Fibroblast of lung (primary cell): ENCODE data around the gene IL1A. TPM values are rescaled to one million over a fixed set of nuclear protein-coding genes. Genes with fewer than 3 reads are reported as not detected.

Source experiments
- DNase-seq, 2 donors: peaks; one replicate each; pipeline versions ENCODE4 v3.0.0 to v3.0.0-alpha.2; 2010; ENCODE audit warnings: low read depth in 2 of 2
- H2AFZ ChIP-seq: 2 replicates; pipeline ENCODE4 v1.5.1; 2012; ENCODE audit warnings: low read length, control low read depth, inconsistent platforms
- H3K27ac ChIP-seq: 2 replicates; pipeline ENCODE4 v1.5.1; 2011; ENCODE audit warnings: low read length, control low read depth; ENCODE audit not compliant: insufficient read depth
- H3K27me3 ChIP-seq: 2 replicates; pipeline ENCODE4 v1.5.1; 2011; ENCODE audit warnings: mild to moderate bottlenecking, low read length; ENCODE audit not compliant: control insufficient read depth, insufficient read depth
- H3K36me3 ChIP-seq: 2 replicates; pipeline ENCODE4 v1.5.1; 2011; ENCODE audit warnings: low read length; ENCODE audit not compliant: control insufficient read depth, insufficient read depth
- H3K4me1 ChIP-seq: 2 replicates; pipeline ENCODE4 v1.5.1; 2011; ENCODE audit warnings: low read length; ENCODE audit not compliant: control insufficient read depth, insufficient read depth; ENCODE audit errors: extremely low read depth
- H3K4me2 ChIP-seq: 2 replicates; pipeline ENCODE4 v1.5.1; 2011; ENCODE audit warnings: low read length, control low read depth; ENCODE audit not compliant: insufficient read depth; ENCODE audit errors: extremely low read depth
- H3K4me3 ChIP-seq, 4 experiments: fragments of 200-600 bp in 1 of 4; sonication (generic) in 1 of 4; replicated peaks in 1 of 4; 2 replicates each; pipeline ENCODE4 v1.5.1; 2011 to 2016; ENCODE audit warnings: low read length in 4 of 4, low read depth in 3 of 4, mild to moderate bottlenecking in 3 of 4, control low read depth in 2 of 4, inconsistent platforms in 1 of 4, mixed read lengths in 1 of 4; ENCODE audit not compliant: insufficient read depth in 1 of 4; ENCODE audit errors: control extremely low read depth in 1 of 4
- H3K79me2 ChIP-seq: 2 replicates; pipeline ENCODE4 v1.5.1; 2012; ENCODE audit warnings: mild to moderate bottlenecking, low read length, inconsistent platforms; ENCODE audit not compliant: control insufficient read depth, insufficient read depth
- H3K9ac ChIP-seq: 2 replicates; pipeline ENCODE4 v1.5.1; 2011; ENCODE audit warnings: mild to moderate bottlenecking, low read length, control low read depth; ENCODE audit not compliant: insufficient read depth
- H3K9me3 ChIP-seq: 2 replicates; pipeline ENCODE4 v1.5.1; 2012; ENCODE audit warnings: low read depth, low read length; ENCODE audit not compliant: control insufficient read depth, insufficient read depth
- H4K20me1 ChIP-seq: 2 replicates; pipeline ENCODE4 v1.5.1; 2011; ENCODE audit warnings: low read length; ENCODE audit not compliant: control insufficient read depth, insufficient read depth; ENCODE audit errors: extremely low read depth
- EZH2 ChIP-seq: IDR thresholded peaks from 2 replicates; pipeline ENCODE4 v1.5.1; 2012; ENCODE audit warnings: low read length, control low read depth, mild to moderate bottlenecking; ENCODE audit errors: missing control alignments
- polyA plus RNA-seq, 2 donors: library from polyadenylated mRNA; depleted of rRNA in 1 of 2; stranded (reverse) in 1 of 2; unstranded in 1 of 2; fragments of >200 nt; gene quantifications; 2 replicates each; pipeline ENCODE4 v1.2.1, GENCODE V29; 2011 to 2012; ENCODE audit warnings: missing spikeins in 1 of 2
- total RNA-seq: library from RNA; depleted of rRNA; stranded (reverse); fragments of >200 nt; gene quantifications from 2 replicates; pipeline ENCODE4 v1.2.1, GENCODE V29; 2014
- TF ChIP-seq, protein P1 (sequence below), 2 donors: IDR thresholded peaks in 1 of 2; conservative IDR thresholded peaks in 1 of 2; 1 replicate in 1 of 2; 2 replicates in 1 of 2; pipeline ENCODE4 v1.5.1; 2011 to 2012; ENCODE audit warnings: low read length in 2 of 2, control low read depth in 1 of 2, inconsistent platforms in 1 of 2, low read depth in 1 of 2, mild to moderate bottlenecking in 1 of 2

The IL1A gene
- total and polyA plus RNA-seq, 2 donors (not counting 1 experiment from before 2014, with no cell fraction given): 0.07 to 0.17 TPM

DNA sequence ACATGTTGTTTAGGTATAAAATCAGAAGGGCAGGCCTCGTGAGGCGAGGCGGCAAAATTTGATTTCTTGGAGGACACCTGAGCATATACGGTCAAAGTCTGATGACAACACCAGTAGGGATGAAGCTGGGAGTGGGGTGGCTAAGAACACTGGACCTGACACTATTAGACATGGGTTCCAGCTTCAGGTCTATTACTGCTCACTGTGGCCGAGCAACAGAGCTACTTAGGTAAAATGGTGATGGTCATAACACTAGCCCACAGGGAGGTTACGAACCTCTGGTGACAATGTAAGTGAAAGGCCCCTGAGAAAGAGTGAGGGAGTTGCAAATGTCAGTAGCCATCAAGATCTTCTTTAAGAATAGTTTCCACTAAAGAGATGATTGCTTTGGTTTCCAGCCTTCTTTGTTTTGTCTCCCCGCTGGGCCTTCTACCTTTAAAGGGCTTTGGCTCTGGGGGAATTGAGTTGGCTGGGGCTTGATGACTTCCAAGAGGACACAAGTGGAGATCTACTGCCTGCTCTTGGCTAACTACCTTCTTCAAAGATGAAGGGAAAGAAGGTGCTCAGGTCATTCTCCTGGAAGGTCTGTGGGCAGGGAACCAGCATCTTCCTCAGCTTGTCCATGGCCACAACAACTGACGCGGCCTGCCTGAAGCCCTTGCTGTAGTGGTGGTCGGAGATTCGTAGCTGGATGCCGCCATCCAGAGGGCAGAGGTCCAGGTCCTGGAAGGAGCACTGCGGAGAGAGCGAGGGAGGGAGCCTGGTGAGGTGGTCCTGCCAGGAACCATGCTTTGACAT is 48.7 kb upstream of the IL1A start:
- H3K9me3 ChIP-seq: no peaks in the 10 kb centered on the region
- no peaks in the 10 kb centered on the region for H3K4me1 ChIP-seq
- no peaks in the 10 kb centered on the region for H4K20me1 ChIP-seq
- no peaks in the 10 kb centered on the region for H3K27me3 ChIP-seq
- no peak overlapping the region for H3K4me2 ChIP-seq
- H3K79me2 ChIP-seq: no peaks in the 10 kb centered on the region
- H3K9ac ChIP-seq: peak overlapping the region; percentile 5
- no peak for DNase-seq
- no peak overlapping the region for H3K27ac ChIP-seq
- H3K4me3 ChIP-seq: no peak overlapping the region
- no peaks in the 10 kb centered on the region for H3K36me3 ChIP-seq
- H2AFZ ChIP-seq: no peak overlapping the region
- no peak for TF ChIP-seq EZH2
- TF ChIP-seq, protein P1, sequence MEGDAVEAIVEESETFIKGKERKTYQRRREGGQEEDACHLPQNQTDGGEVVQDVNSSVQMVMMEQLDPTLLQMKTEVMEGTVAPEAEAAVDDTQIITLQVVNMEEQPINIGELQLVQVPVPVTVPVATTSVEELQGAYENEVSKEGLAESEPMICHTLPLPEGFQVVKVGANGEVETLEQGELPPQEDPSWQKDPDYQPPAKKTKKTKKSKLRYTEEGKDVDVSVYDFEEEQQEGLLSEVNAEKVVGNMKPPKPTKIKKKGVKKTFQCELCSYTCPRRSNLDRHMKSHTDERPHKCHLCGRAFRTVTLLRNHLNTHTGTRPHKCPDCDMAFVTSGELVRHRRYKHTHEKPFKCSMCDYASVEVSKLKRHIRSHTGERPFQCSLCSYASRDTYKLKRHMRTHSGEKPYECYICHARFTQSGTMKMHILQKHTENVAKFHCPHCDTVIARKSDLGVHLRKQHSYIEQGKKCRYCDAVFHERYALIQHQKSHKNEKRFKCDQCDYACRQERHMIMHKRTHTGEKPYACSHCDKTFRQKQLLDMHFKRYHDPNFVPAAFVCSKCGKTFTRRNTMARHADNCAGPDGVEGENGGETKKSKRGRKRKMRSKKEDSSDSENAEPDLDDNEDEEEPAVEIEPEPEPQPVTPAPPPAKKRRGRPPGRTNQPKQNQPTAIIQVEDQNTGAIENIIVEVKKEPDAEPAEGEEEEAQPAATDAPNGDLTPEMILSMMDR (conservative IDR thresholded peaks at IDR 0.05 in 1 of 2, IDR thresholded peaks at IDR 0.05 in 1 of 2; ENCODE audit: low read depth in 1 of 2, low read length in 2 of 2): no peak

DNA sequence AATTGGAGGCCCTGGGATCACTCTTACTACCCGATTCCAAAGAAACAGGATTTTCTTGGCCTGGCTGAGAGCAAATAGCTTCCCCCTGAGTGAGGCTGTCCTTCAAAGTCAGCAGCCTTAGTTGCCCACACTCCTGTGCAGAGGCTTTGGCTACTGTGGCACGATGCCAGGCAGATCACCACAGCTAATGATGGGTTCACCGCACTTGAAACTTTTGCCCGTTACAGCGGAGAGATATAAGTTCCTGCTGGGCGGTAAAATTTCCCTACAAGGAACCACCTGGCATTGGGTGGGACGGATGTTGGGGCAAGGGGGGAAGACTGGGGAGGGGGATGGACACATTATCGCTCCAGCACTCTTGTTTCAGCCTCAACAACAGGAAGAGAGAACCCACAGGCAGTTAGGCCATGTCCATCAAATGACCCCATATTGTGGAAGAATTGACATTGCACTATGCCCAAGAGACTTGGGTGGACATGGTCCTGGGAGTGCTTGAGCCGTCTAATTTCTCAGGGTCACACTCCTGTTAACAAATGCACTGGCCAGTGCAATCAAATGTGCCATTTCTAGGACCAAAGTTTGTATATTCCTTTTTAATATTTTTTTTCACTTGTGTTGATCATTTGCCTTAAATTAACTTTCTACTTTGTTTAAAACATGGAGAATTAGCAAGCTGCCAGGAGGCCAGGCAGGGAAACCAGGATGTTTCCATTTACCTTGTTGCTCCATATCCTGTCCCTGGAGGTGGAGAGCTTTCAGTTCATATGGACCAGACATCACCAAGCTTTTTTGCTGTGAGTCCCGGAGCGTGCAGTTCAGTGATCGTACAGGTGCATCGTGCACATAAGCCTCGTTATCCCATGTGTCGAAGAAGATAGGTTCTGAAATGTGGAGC is 47.9 kb upstream of the IL1A start:
- Histone ChIP-seq H3K79me2 (no peaks in the 10 kb centered on the region), H2AFZ (no peak overlapping the region), H3K9ac (no peak overlapping the region), H3K27me3 (no peaks in the 10 kb centered on the region), H4K20me1 (no peaks in the 10 kb centered on the region), H3K4me1 (no peaks in the 10 kb centered on the region), H3K27ac (no peak overlapping the region), H3K4me3 (no peak overlapping the region), H3K36me3 (no peaks in the 10 kb centered on the region), H3K4me2 (no peak overlapping the region), H3K9me3 (no peaks in the 10 kb centered on the region)
- TF ChIP-seq, protein P1 (conservative IDR thresholded peaks at IDR 0.05 in 1 of 2, IDR thresholded peaks at IDR 0.05 in 1 of 2; ENCODE audit: low read depth in 1 of 2, low read length in 2 of 2): no peak
- no peak for TF ChIP-seq EZH2
- DNase-seq: no peak

DNA sequence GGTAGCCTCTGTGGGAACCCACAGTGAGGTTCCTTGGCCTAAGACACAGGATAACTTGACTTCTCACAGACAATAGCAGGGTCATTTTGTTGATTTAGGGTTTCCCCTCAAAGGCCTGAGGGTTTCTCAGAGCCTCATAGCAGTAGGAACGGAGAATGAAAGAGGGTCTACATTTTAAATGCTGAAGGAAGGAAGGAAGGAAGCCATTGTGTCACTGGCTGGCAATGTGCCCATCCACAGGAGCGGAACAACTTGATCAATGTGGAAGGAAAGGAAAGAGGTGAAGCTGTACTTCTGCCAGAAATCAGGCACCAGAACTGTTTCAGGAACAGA is 47.2 kb upstream of the IL1A start:
- H2AFZ ChIP-seq: no peak overlapping the region
- H3K4me2 ChIP-seq: no peak overlapping the region
- no peaks in the 10 kb centered on the region for H3K4me1 ChIP-seq
- no peaks in the 10 kb centered on the region for H3K36me3 ChIP-seq
- no peaks in the 10 kb centered on the region for H4K20me1 ChIP-seq
- H3K27ac ChIP-seq: no peak overlapping the region
- no peak overlapping the region for H3K9ac ChIP-seq
- DNase-seq: no peak
- H3K4me3 ChIP-seq: no peak overlapping the region
- TF ChIP-seq, protein P1 (conservative IDR thresholded peaks at IDR 0.05 in 1 of 2, IDR thresholded peaks at IDR 0.05 in 1 of 2; ENCODE audit: low read depth in 1 of 2, low read length in 2 of 2): no peak
- no peak for TF ChIP-seq EZH2
- no peaks in the 10 kb centered on the region for H3K27me3 ChIP-seq
- H3K79me2 ChIP-seq: no peaks in the 10 kb centered on the region
- H3K9me3 ChIP-seq: no peaks in the 10 kb centered on the region
